Small intestine (tissue), 7 donors: ENCODE data around the gene RBM39. TPM values are rescaled to one million over a fixed set of nuclear protein-coding genes. Genes with fewer than 3 reads are reported as not detected.
A peak's percentile ranks its signal among the peaks of the same experiment; 100 is the strongest.

Experiments used
- DNase-seq, 2 donors: peaks; one replicate each; pipeline versions ENCODE4 v3.0.0 to v3.0.0-alpha.2; 2013
- FAIRE-seq: peaks from 2 replicates; lab custom pipeline; 2012; peaks lifted over from hg19 to GRCh38; lab: Jason Lieb, UNC
- H3K27ac ChIP-seq, 3 donors: one replicate each; pipeline ENCODE4 v1.5.1; 2013; ENCODE audit warnings: low read length in 2 of 3, mild to moderate bottlenecking in 2 of 3, control low read depth in 1 of 3, inconsistent platforms in 1 of 3, low read depth in 1 of 3, moderate library complexity in 1 of 3
- H3K27me3 ChIP-seq, 3 donors: one replicate each; pipeline ENCODE4 v1.6.1; 2013; ENCODE audit warnings: low read length in 3 of 3, inconsistent platforms in 1 of 3; ENCODE audit not compliant: control insufficient read depth in 3 of 3, insufficient read depth in 3 of 3
- H3K36me3 ChIP-seq, 3 donors: one replicate each; pipeline ENCODE4 v1.6.1; 2013; ENCODE audit warnings: low read length in 3 of 3, inconsistent platforms in 1 of 3, low read depth in 1 of 3, mild to moderate bottlenecking in 1 of 3, moderate library complexity in 1 of 3; ENCODE audit not compliant: control insufficient read depth in 3 of 3, insufficient read depth in 2 of 3
- H3K4me1 ChIP-seq, 3 donors: one replicate each; pipeline ENCODE4 v1.6.1; 2013; ENCODE audit warnings: low read length in 2 of 3, inconsistent platforms in 1 of 3, low read depth in 1 of 3, mild to moderate bottlenecking in 1 of 3, moderate library complexity in 1 of 3; ENCODE audit not compliant: control insufficient read depth in 3 of 3, insufficient read depth in 2 of 3
- H3K4me3 ChIP-seq, 3 donors: one replicate each; pipeline ENCODE4 v1.5.1; 2013; ENCODE audit warnings: low read length in 3 of 3, control low read depth in 1 of 3, inconsistent platforms in 1 of 3, low read depth in 1 of 3, mild to moderate bottlenecking in 1 of 3, moderate library complexity in 1 of 3
- H3K9me3 ChIP-seq, 2 donors: one replicate each; pipeline ENCODE4 v1.6.1; 2013; ENCODE audit warnings: low read depth in 1 of 2, low read length in 1 of 2; ENCODE audit not compliant: control insufficient read depth in 2 of 2, insufficient read depth in 1 of 2
- WGBS, 3 donors: extraction: QIAGEN DNeasy Blood & Tissue Kit; methylation state at CpG; one replicate each; pipeline ENCODE4 v1.1.7; 2013; 5-methylcytosine and 5-hydroxymethylcytosine counted together
- polyA plus RNA-seq, 4 donors: library from polyadenylated mRNA; stranded (reverse) in 3 of 4; unstranded in 1 of 4; fragments of 200-250 nt in 3 of 4; fragments of 120-200 nt in 1 of 4; gene quantifications; one replicate each; pipeline versions ENCODE4 v1.2.1 to v1.2.3, GENCODE V29; 2013
- donor health status: healthy with polysubstance abuse.
- donor health status: control.
- donor health status: control.
- donor health status: Bipolar disorder and iron deficiency.
- donor health status: healthy.

The RBM39 gene
- polyA plus RNA-seq, 4 donors, result 148 to 418 (median 215) TPM

DNA sequence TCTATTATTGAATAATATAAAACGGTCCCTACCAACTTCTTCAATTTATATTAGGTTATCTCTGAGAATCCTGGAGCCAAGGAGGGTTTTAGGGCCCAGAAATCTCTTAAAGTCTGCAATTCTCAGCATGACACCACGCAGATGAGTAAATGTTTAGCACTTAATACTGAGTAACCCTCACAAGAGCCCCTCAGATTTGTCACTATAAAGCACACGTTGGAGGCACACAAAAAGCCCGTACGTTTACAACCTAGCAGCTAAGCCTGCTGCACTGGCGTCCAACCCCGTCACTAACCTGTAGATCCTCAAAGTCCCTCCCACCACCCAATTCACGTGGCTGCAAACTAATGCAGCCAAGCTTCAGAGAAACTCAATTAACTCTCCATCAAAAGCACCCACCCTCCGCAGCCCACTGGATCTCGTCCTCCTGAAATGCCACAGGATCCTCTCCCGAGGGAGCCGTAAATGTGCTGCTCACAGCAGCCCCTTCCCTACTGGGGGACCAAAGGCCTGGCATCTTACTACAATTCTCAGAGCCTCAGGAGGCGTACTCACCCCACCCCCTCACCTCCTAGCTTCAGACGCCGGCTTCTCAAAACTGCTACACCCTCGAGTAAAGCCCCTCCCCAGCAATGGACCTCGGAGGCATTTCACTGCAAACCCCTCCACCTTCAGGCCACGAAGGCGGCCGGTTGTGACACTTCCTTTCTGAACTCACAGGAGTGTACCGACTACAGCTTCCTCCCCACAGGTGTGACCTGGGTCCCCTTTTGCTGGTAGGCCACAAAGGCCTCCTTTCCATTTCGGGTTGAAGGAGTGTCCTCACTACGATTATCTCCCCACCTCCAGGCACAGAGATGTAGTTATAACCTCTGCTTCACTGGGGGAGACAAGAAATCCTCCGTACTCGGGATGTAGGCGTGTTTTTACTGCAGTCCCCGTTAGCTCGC is 78.3 kb downstream of the RBM39 start:
- Histone ChIP-seq H3K27ac (peak overlapping the region; percentile 95 to 99 (median 98)), H3K4me1 (peaks cover 3 to 11% (median 7%) of the 10 kb centered on the region in 3 donors), H3K27me3 (no peaks in the 10 kb centered on the region), H3K36me3 (peaks cover 0 to 2% (median 0%) of the 10 kb centered on the region in 3 donors), H3K9me3 (no peaks in the 10 kb centered on the region), H3K4me3 (peak overlapping the region; percentile 81 to 89 (median 89))
- no peak for FAIRE-seq
- WGBS, 3 donors, result 0 to 1% (median 0%) methylated on average over 28 of the region's 28 CpGs
- peak; percentile 61 to 77 for DNase-seq

DNA sequence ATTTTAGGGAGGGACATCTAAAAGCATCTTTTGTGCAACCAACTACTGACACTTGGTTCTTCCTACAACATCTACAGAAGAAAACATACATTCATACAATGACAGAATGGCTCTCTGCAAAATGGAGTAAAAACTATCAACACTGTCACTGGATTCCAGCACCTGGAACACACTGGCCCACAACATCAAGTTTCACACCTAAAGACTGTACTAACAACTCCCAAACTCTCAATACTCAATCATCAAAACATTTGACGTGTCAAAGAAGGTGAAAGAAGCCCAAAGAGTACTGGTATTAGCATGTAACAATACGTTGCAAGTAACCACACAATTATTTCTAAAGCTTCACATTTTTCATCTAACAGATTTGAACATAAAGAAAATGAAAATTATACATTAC is 79.5 kb downstream of the RBM39 start:
- Histone ChIP-seq H3K27me3 (no peaks in the 10 kb centered on the region), H3K36me3 (no peaks in the 10 kb centered on the region), H3K9me3 (no peaks in the 10 kb centered on the region), H3K4me1 (peaks cover 3 to 11% (median 7%) of the 10 kb centered on the region in 3 donors), H3K27ac (no peak overlapping the region), H3K4me3 (peak overlapping the region in 1 of 3 donors; percentile 33)
- WGBS, 3 donors, result 0 to 12% (median 7%) methylated on average over 2 of the region's 2 CpGs
- FAIRE-seq, result no peak
- DNase-seq, result no peak

DNA sequence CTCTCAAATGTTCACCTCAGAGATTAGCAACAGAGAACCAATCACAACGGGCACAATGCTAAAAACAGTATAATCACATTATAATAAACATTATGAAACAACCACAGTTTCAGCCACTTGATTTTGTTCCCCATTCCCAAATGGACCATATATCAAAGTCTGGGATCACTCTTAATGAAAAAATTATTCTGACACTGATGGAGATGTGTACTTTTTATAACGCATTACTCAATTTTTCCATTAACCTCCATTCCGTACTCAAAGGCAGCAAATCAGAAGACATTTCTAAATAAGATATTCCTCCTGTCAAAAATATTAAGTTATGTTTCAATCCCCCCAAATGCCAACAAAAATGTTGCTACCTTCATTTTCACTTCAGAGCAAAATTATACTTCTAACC is 80.2 kb downstream of the RBM39 start:
- no peaks in the 10 kb centered on the region for H3K36me3 ChIP-seq
- 21 to 26% (median 25%) methylated on average over 3 of the region's 3 CpGs for WGBS, 3 donors
- H3K27ac ChIP-seq, result no peak overlapping the region
- DNase-seq, result no peak
- no peaks in the 10 kb centered on the region for H3K27me3 ChIP-seq
- no peak overlapping the region for H3K4me3 ChIP-seq
- peaks cover 3 to 11% (median 7%) of the 10 kb centered on the region in 3 donors for H3K4me1 ChIP-seq
- no peaks in the 10 kb centered on the region for H3K9me3 ChIP-seq
- no peak for FAIRE-seq

DNA sequence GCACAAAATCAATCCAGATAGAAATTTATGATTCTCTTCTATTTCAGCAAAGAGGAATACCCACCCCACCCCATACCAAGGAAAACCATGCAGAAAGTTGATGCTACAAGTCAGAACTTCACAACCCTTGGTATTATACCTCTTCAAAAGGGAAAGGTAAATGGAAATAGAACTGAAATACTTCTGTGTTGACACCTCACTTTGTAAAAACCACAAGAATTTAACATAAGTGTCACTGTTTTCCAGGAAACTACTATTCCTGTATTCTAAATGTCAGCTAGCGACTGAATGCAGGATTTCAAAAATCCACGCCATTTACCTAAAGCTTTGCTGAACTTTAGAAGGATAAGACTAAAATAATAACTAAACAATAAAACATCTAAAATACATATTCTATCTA is 81.0 kb downstream of the RBM39 start:
- Histone ChIP-seq H3K27ac (no peak overlapping the region), H3K36me3 (peaks cover 0 to 4% (median 0%) of the 10 kb centered on the region in 3 donors), H3K27me3 (no peaks in the 10 kb centered on the region), H3K4me1 (peaks cover 3 to 11% (median 7%) of the 10 kb centered on the region in 3 donors), H3K9me3 (no peaks in the 10 kb centered on the region), H3K4me3 (no peak overlapping the region)
- 61 to 80% (median 65%) methylated on average over 2 of the region's 2 CpGs for WGBS, 3 donors
- no peak for DNase-seq
- FAIRE-seq, result no peak

GRCh38 chr20:35660122-35660937 is 81.7 kb downstream of the RBM39 start:
- peak overlapping the region in 1 of 3 donors; percentile 38 for H3K27ac ChIP-seq

GRCh38 chr20:35657271-35657670 is 84.8 kb downstream of the RBM39 start:
- 21 to 30% (median 27%) methylated on average over 1 of the region's 1 CpG for WGBS, 3 donors
- no peaks in the 10 kb centered on the region for H3K9me3 ChIP-seq
- no peak overlapping the region for H3K27ac ChIP-seq
- no peak for FAIRE-seq
- peaks cover 17 to 25% (median 18%) of the 10 kb centered on the region in 3 donors for H3K36me3 ChIP-seq
- H3K27me3 ChIP-seq, result no peaks in the 10 kb centered on the region
- no peak overlapping the region for H3K4me3 ChIP-seq
- peaks cover 0 to 8% (median 7%) of the 10 kb centered on the region in 3 donors for H3K4me1 ChIP-seq
- DNase-seq, result no peak

More at GRCh38 chr20:35660122-35660937, 81.7 kb downstream of the RBM39 start:
- no peaks in the 10 kb centered on the region for H3K9me3 ChIP-seq
- no peak overlapping the region for H3K4me3 ChIP-seq
- FAIRE-seq, result no peak
- no peaks in the 10 kb centered on the region for H3K27me3 ChIP-seq
- H3K36me3 ChIP-seq, result peaks cover 0 to 4% (median 0%) of the 10 kb centered on the region in 3 donors
- DNase-seq, result no peak
- H3K4me1 ChIP-seq, result peaks cover 3 to 11% (median 7%) of the 10 kb centered on the region in 3 donors
- WGBS, 3 donors, result 84 to 93% (median 85%) methylated on average over 10 of the region's 10 CpGs

DNA sequence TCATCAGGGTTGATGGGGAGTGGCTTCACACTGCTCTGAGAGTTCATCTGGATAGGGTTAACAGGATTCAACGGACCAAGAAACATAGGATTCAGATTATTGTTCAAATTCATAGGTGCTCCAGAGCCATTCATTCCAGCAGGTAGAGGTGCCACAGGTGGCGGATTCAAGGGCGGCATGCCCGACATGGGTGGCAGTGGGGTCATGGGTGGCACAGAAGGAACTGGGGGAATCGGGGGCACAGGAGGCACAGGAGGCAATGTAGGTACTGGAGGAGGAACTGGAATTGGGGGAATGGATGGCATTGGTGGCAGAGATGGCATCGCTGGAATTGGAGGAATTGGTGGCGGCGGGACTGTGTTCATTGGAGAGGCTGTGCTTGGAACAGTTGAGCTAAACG is 87.6 kb downstream of the RBM39 start:
- H3K9me3 ChIP-seq, result no peaks in the 10 kb centered on the region
- H3K27ac ChIP-seq, result no peak overlapping the region
- H3K27me3 ChIP-seq, result no peaks in the 10 kb centered on the region
- DNase-seq, result no peak
- no peak for FAIRE-seq
- 95 to 98% (median 97%) methylated on average over 9 of the region's 9 CpGs for WGBS, 3 donors
- H3K4me3 ChIP-seq, result no peak overlapping the region
- H3K36me3 ChIP-seq, result peaks cover 17 to 25% (median 18%) of the 10 kb centered on the region in 3 donors
- H3K4me1 ChIP-seq, result no peaks in the 10 kb centered on the region

DNA sequence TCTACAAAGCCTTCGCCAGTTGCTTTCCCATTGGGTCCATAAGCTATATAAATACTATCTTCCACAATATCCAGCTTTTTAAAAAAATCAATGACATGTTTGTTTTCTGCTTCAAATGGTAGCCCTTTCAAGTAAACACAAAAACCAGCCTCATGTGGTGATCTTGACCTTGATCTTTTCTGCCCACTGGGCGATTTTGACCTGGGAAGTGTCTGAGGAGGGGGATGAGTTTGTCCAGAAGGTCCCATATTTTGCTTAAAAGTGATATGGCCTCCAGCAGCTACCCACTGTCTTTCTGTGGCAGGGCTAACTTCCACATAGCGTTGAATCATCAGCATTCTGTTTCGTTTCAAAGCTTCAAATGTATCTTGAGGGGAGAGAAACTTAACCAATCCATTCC is 88.2 kb downstream of the RBM39 start:
- no peaks in the 10 kb centered on the region for H3K9me3 ChIP-seq
- FAIRE-seq (no peak), DNase-seq (no peak)
- no peak overlapping the region for H3K4me3 ChIP-seq
- peaks cover 17 to 25% (median 18%) of the 10 kb centered on the region in 3 donors for H3K36me3 ChIP-seq
- 91 to 95% (median 92%) methylated on average over 4 of the region's 4 CpGs for WGBS, 3 donors
- H3K4me1 ChIP-seq, result no peaks in the 10 kb centered on the region
- no peaks in the 10 kb centered on the region for H3K27me3 ChIP-seq
- no peak overlapping the region for H3K27ac ChIP-seq
